ENCODE data around the gene ACAT1. TPM values are rescaled to one million over a fixed set of nuclear protein-coding genes. Genes with fewer than 3 reads are reported as not detected.
"Not testable (repeated sequence)": the region's sequence is repeated elsewhere in the genome, so short reads cannot be mapped to it uniquely, and the experiment has no call there.

The ACAT1 gene
- total RNA-seq, 4 donors from 2014 or later: 47.6 to 94.4 (median 85.2) TPM

GRCh38 chr11:108115500-108116140 lies 5.7 kb upstream of the ACAT1 start:
- Histone ChIP-seq H3K9me3 (no peaks in the 10 kb centered on the region), H3K36me3 (no peaks in the 10 kb centered on the region), H3K4me3 (no peak overlapping the region), H3K27me3 (no peaks in the 10 kb centered on the region), H3K4me1 (peaks cover 11 to 17% (median 12%) of the 10 kb centered on the region in 3 donors), H3K27ac (peak overlapping the region; percentile 3 to 77 (median 60))
- intact Hi-C loops (cut with DNase I): loop anchor here (10.0 kb wide), 1 partner anchor 539 kb away; no protein-coding TSS in a partner anchor
- no peak for DNase-seq
- 19 to 22% methylated on average over 4 to 5 of the region's 5 CpGs for WGBS, 2 donors
- TF ChIP-seq CTCF (IDR thresholded peaks at IDR 0.05): no peak

GRCh38 chr11:108117746-108118371 lies 3.5 kb upstream of the ACAT1 start:
- no peak for TF ChIP-seq POLR2A (IDR thresholded peaks at IDR 0.05)
- TF ChIP-seq CTCF (IDR thresholded peaks at IDR 0.05): peak; percentile 13 to 60 (median 44)
- Histone ChIP-seq H3K36me3 (no peaks in the 10 kb centered on the region), H3K9me3 (no peaks in the 10 kb centered on the region), H3K4me1 (peaks cover 11 to 38% (median 15%) of the 10 kb centered on the region in 3 donors), H3K4me3 (no peak overlapping the region), H3K27me3 (no peaks in the 10 kb centered on the region), H3K27ac (no peak overlapping the region)
- intact Hi-C loops (cut with DNase I): loop anchor here (10.0 kb wide), 1 partner anchor 537 kb away; no protein-coding TSS in a partner anchor
- no peak for DNase-seq

- 62 to 65% methylated on average over 7 of the region's 7 CpGs for WGBS, 2 donors
- H3K36me3 ChIP-seq; intact Hi-C loops (cut with DNase I); H3K27me3 ChIP-seq; DNase-seq; H3K9me3 ChIP-seq: not testable (repeated sequence)
- Histone ChIP-seq H3K27ac (peak overlapping the region; percentile 87 to 96 (median 92)), H3K4me1 (peaks cover 12 to 53% (median 21%) of the 10 kb centered on the region in 3 donors), H3K4me3 (peak overlapping the region; percentile 65 to 92 (median 80))
Measured at GRCh38 chr11:108120936-108121273, 462 bp upstream of the ACAT1 start.

- DNase-seq: no peak
- peak overlapping the region; percentile 87 to 96 (median 92) for H3K27ac ChIP-seq
- intact Hi-C loops (cut with DNase I): no loop called here
- peaks cover 9 to 49% (median 20%) of the 10 kb centered on the region in 3 donors for H3K4me1 ChIP-seq
- no peaks in the 10 kb centered on the region for H3K9me3 ChIP-seq
- H3K4me3 ChIP-seq: peak overlapping the region; percentile 65 to 92 (median 80)
- TF ChIP-seq POLR2A (IDR thresholded peaks at IDR 0.05) (no peak), CTCF (IDR thresholded peaks at IDR 0.05) (no peak)
- no peaks in the 10 kb centered on the region for H3K36me3 ChIP-seq
- no peaks in the 10 kb centered on the region for H3K27me3 ChIP-seq
- WGBS, 2 donors: 43 to 49% methylated on average over 9 of the region's 9 CpGs
Measured at GRCh38 chr11:108122166-108122628, 830 bp downstream of the ACAT1 start.

- Histone ChIP-seq H3K4me3 (no peak overlapping the region), H3K27ac (no peak overlapping the region), H3K36me3 (peaks cover 0 to 13% (median 0%) of the 10 kb centered on the region in 3 donors), H3K9me3 (no peaks in the 10 kb centered on the region), H3K27me3 (no peaks in the 10 kb centered on the region), H3K4me1 (peaks cover 9 to 49% (median 20%) of the 10 kb centered on the region in 3 donors)
- intact Hi-C loops (cut with DNase I): no loop called here
- TF ChIP-seq POLR2A (IDR thresholded peaks at IDR 0.05) (no peak), CTCF (IDR thresholded peaks at IDR 0.05) (no peak)
- no peak for DNase-seq
- WGBS, 2 donors: 92 to 93% methylated on average over 5 of the region's 5 CpGs
Measured at GRCh38 chr11:108125096-108125495, 3.7 kb downstream of the ACAT1 start.

Data from esophagus squamous epithelium (tissue), 5 donors.